ENCODE results near the gene RAP1B. TPM values are rescaled to one million over a fixed set of nuclear protein-coding genes. Genes with fewer than 3 reads are reported as not detected.

Gene RAP1B
- total and polyA plus RNA-seq, 2 donors from 2014 or later, result 102 to 157 TPM

GRCh38 chr12:68638721-68639395 is 28.2 kb downstream of the RAP1B start:
- H3K36me3 ChIP-seq (ENCODE audit: control insufficient read depth in 2 of 3, insufficient read depth in 3 of 3, low read length in 3 of 3), result no peaks in the 10 kb centered on the region
- DNase-seq (no peak), FAIRE-seq (no peak)
- H3K9me3 ChIP-seq (ENCODE audit: control insufficient read depth in 2 of 3, insufficient read depth in 1 of 3, low read length in 3 of 3), result no peaks in the 10 kb centered on the region
- H3K27me3 ChIP-seq (ENCODE audit: control insufficient read depth, insufficient read depth, low read length), result no peaks in the 10 kb centered on the region
- TF ChIP-seq, protein P1, sequence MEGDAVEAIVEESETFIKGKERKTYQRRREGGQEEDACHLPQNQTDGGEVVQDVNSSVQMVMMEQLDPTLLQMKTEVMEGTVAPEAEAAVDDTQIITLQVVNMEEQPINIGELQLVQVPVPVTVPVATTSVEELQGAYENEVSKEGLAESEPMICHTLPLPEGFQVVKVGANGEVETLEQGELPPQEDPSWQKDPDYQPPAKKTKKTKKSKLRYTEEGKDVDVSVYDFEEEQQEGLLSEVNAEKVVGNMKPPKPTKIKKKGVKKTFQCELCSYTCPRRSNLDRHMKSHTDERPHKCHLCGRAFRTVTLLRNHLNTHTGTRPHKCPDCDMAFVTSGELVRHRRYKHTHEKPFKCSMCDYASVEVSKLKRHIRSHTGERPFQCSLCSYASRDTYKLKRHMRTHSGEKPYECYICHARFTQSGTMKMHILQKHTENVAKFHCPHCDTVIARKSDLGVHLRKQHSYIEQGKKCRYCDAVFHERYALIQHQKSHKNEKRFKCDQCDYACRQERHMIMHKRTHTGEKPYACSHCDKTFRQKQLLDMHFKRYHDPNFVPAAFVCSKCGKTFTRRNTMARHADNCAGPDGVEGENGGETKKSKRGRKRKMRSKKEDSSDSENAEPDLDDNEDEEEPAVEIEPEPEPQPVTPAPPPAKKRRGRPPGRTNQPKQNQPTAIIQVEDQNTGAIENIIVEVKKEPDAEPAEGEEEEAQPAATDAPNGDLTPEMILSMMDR (IDR thresholded peaks at IDR 0.05; ENCODE audit: borderline replicate concordance, extremely low read depth, insufficient read depth), result no peak
- no peak overlapping the region for H3K27ac ChIP-seq (ENCODE audit: low read depth in 2 of 2, low read length in 2 of 2)
- no peak overlapping the region for H3K9ac ChIP-seq (ENCODE audit: low read length in 3 of 3)
- no peaks in the 10 kb centered on the region for H3K4me1 ChIP-seq (ENCODE audit: control insufficient read depth in 2 of 3, insufficient read depth in 2 of 3, low read depth in 1 of 3, low read length in 3 of 3)
- intact Hi-C loops (cut with DNase I), result no loop called here
- no peak overlapping the region for H3K4me3 ChIP-seq (ENCODE audit: low read length in 3 of 3)

DNA sequence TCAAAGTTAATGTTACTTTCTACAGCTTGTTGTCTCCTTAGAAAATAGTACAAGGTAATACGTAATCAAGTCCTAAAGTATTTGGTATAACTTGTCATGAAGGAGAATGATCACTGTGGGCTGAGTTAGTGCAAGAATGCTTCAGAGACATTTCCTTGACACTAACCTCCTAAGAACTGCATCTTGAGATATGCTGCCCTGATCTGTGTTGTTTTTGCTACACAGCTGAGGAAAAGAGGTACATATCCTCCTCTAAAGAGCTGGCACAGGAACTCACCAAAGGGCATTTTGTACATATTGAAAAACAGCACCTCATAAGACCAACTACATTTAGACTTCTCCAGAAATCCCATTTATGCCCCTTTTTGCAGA is 28.7 kb downstream of the RAP1B start:
- no peak for FAIRE-seq
- TF ChIP-seq, protein P1 (IDR thresholded peaks at IDR 0.05; ENCODE audit: borderline replicate concordance, extremely low read depth, insufficient read depth), result no peak
- H3K9me3 ChIP-seq (ENCODE audit: control insufficient read depth in 2 of 3, insufficient read depth in 1 of 3, low read length in 3 of 3), result no peaks in the 10 kb centered on the region
- intact Hi-C loops (cut with DNase I), result no loop called here
- H3K36me3 ChIP-seq (ENCODE audit: control insufficient read depth in 2 of 3, insufficient read depth in 3 of 3, low read length in 3 of 3), result no peaks in the 10 kb centered on the region
- no peak overlapping the region for H3K9ac ChIP-seq (ENCODE audit: low read length in 3 of 3)
- no peaks in the 10 kb centered on the region for H3K4me1 ChIP-seq (ENCODE audit: control insufficient read depth in 2 of 3, insufficient read depth in 2 of 3, low read depth in 1 of 3, low read length in 3 of 3)
- no peak for DNase-seq
- no peak overlapping the region for H3K4me3 ChIP-seq (ENCODE audit: low read length in 3 of 3)
- no peaks in the 10 kb centered on the region for H3K27me3 ChIP-seq (ENCODE audit: control insufficient read depth, insufficient read depth, low read length)
- no peak overlapping the region for H3K27ac ChIP-seq (ENCODE audit: low read depth in 2 of 2, low read length in 2 of 2)

DNA sequence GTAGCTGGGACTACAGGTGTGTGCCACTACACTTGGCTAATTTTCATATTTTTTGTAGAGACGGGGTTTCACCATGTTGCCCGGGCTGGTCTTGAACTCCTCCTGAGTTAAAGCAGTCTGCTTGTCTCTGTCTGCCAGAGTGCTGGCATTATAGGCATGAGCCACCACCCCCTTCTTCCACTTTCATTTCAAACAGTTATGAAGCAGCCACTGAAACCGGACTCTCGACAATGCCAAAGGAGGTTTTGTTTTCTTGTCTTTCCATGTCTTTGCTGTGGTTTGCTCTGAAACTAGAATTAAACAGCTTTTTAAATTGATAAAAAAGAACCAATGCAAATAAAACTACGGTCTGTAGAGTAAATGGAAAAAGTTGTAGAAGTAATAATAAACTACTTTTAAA is 30.4 kb downstream of the RAP1B start:
- Histone ChIP-seq H3K9me3 (ENCODE audit: control insufficient read depth in 2 of 3, insufficient read depth in 1 of 3, low read length in 3 of 3) (no peaks in the 10 kb centered on the region), H3K27me3 (ENCODE audit: control insufficient read depth, insufficient read depth, low read length) (no peaks in the 10 kb centered on the region), H3K4me1 (ENCODE audit: control insufficient read depth in 2 of 3, insufficient read depth in 2 of 3, low read depth in 1 of 3, low read length in 3 of 3) (no peaks in the 10 kb centered on the region), H3K4me3 (ENCODE audit: low read length in 3 of 3) (no peak overlapping the region), H3K27ac (ENCODE audit: low read depth in 2 of 2, low read length in 2 of 2) (no peak overlapping the region), H3K36me3 (ENCODE audit: control insufficient read depth in 2 of 3, insufficient read depth in 3 of 3, low read length in 3 of 3) (peaks cover 0 to 2% (median 0%) of the 10 kb centered on the region in 3 donors), H3K9ac (ENCODE audit: low read length in 3 of 3) (no peak overlapping the region)
- FAIRE-seq, result no peak
- DNase-seq, result peak in 2 of 5 donors; percentile 33 to 40
- intact Hi-C loops (cut with DNase I), result no loop called here
- TF ChIP-seq, protein P1 (IDR thresholded peaks at IDR 0.05; ENCODE audit: borderline replicate concordance, extremely low read depth, insufficient read depth), result no peak

DNA sequence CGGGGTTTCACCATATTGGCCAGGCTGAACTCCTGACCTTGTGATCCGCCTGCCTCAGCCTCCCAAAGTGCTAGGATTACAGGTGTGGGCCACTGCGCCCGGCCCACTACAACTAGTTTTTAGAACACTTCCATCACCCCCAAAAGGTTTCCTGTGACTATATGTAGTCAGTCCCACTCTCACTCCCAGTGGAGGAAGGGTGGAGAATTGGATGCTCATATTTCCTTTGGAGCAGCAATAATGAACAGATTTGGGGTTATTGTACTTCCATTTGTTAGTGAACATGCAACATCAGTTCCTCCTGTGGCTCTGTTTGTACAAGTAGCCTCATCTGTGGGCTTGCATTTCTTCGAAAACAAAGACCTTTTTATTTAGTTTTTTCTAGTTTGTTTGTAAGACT is 35.8 kb downstream of the RAP1B start:
- intact Hi-C loops (cut with DNase I), result no loop called here
- TF ChIP-seq, protein P1 (IDR thresholded peaks at IDR 0.05; ENCODE audit: borderline replicate concordance, extremely low read depth, insufficient read depth), result no peak
- H3K27ac ChIP-seq (ENCODE audit: low read depth in 2 of 2, low read length in 2 of 2), result no peak overlapping the region
- H3K9me3 ChIP-seq (ENCODE audit: control insufficient read depth in 2 of 3, insufficient read depth in 1 of 3, low read length in 3 of 3), result no peaks in the 10 kb centered on the region
- no peaks in the 10 kb centered on the region for H3K27me3 ChIP-seq (ENCODE audit: control insufficient read depth, insufficient read depth, low read length)
- FAIRE-seq (no peak), DNase-seq (no peak)
- no peak overlapping the region for H3K4me3 ChIP-seq (ENCODE audit: low read length in 3 of 3)
- H3K36me3 ChIP-seq (ENCODE audit: control insufficient read depth in 2 of 3, insufficient read depth in 3 of 3, low read length in 3 of 3), result peaks cover 3 to 8% (median 6%) of the 10 kb centered on the region in 3 donors
- no peaks in the 10 kb centered on the region for H3K4me1 ChIP-seq (ENCODE audit: control insufficient read depth in 2 of 3, insufficient read depth in 2 of 3, low read depth in 1 of 3, low read length in 3 of 3)
- no peak overlapping the region for H3K9ac ChIP-seq (ENCODE audit: low read length in 3 of 3)

All from kidney (tissue), 14 donors.